GM12878 (cell line): ENCODE data around the gene SVEP1.

ENCODE experiments used
- EP300 ChIP-seq, 2 experiments: fragments of 150-350 bp in 1 of 2; IDR thresholded peaks; 2 replicates each; pipeline ENCODE4 v1.6.1; 2011 to 2012; ENCODE audit warnings: low read depth in 2 of 2, low read length in 2 of 2, borderline replicate concordance in 1 of 2, improper control_type of control experiment in 1 of 2, inconsistent platforms in 1 of 2; ENCODE audit not compliant: control insufficient read depth in 1 of 2
- TF ChIP-seq, protein P1 (sequence below), 3 experiments: IDR thresholded peaks in 2 of 3; conservative IDR thresholded peaks in 1 of 3; 2 replicates each; pipeline ENCODE4 v1.5.1; 2011; ENCODE audit warnings: low read depth in 3 of 3, low read length in 3 of 3, mild to moderate bottlenecking in 3 of 3, control low read depth in 2 of 3, moderate library complexity in 2 of 3, inconsistent platforms in 1 of 3, mixed read lengths in 1 of 3; ENCODE audit not compliant: control insufficient read depth in 2 of 3, insufficient read depth in 1 of 3; ENCODE audit errors: extremely low read depth in 1 of 3
- TF ChIP-seq, protein P2 (sequence below): fragments of 450-650 bp; IDR thresholded peaks from 2 replicates; pipeline ENCODE4 v1.6.1; 2017; ENCODE audit warnings: mild to moderate bottlenecking
- TF ChIP-seq, protein P3 (sequence below): fragments of 450-650 bp; IDR thresholded peaks from 2 replicates; pipeline ENCODE4 v1.6.1; 2014; ENCODE audit warnings: mild to moderate bottlenecking
- TF ChIP-seq, protein P4 (sequence below): IDR thresholded peaks from 2 replicates; pipeline ENCODE4 v1.6.1; 2012; ENCODE audit warnings: low read depth, low read length, improper control_type of control experiment

DNA sequence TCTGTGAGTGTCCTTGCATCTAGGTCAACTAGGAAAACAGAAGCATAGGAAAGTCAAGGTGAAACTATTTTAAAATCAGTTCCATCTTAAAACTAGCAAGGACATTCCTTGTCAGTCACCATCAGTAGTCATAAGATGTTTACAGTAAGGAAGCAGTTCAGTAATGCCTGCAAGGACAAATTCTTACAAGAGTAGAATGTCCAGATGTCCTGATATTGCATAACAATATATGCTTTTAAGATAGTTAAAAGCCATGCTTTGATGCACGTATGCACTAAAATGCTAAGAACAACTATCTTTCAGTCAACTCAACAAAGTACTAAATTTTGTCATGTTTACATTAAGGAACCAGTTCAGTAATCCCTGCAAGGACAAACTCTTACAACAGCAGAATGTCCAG, 11.3 kb upstream of the SVEP1 start:
- TF ChIP-seq, protein P1, sequence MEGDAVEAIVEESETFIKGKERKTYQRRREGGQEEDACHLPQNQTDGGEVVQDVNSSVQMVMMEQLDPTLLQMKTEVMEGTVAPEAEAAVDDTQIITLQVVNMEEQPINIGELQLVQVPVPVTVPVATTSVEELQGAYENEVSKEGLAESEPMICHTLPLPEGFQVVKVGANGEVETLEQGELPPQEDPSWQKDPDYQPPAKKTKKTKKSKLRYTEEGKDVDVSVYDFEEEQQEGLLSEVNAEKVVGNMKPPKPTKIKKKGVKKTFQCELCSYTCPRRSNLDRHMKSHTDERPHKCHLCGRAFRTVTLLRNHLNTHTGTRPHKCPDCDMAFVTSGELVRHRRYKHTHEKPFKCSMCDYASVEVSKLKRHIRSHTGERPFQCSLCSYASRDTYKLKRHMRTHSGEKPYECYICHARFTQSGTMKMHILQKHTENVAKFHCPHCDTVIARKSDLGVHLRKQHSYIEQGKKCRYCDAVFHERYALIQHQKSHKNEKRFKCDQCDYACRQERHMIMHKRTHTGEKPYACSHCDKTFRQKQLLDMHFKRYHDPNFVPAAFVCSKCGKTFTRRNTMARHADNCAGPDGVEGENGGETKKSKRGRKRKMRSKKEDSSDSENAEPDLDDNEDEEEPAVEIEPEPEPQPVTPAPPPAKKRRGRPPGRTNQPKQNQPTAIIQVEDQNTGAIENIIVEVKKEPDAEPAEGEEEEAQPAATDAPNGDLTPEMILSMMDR (IDR thresholded peaks at IDR 0.05 in 2 of 3, conservative IDR thresholded peaks at IDR 0.05 in 1 of 3; ENCODE audit: control insufficient read depth in 2 of 3, extremely low read depth in 1 of 3, insufficient read depth in 1 of 3, low read depth in 3 of 3, low read length in 3 of 3), result no peak
- TF ChIP-seq, protein P2, sequence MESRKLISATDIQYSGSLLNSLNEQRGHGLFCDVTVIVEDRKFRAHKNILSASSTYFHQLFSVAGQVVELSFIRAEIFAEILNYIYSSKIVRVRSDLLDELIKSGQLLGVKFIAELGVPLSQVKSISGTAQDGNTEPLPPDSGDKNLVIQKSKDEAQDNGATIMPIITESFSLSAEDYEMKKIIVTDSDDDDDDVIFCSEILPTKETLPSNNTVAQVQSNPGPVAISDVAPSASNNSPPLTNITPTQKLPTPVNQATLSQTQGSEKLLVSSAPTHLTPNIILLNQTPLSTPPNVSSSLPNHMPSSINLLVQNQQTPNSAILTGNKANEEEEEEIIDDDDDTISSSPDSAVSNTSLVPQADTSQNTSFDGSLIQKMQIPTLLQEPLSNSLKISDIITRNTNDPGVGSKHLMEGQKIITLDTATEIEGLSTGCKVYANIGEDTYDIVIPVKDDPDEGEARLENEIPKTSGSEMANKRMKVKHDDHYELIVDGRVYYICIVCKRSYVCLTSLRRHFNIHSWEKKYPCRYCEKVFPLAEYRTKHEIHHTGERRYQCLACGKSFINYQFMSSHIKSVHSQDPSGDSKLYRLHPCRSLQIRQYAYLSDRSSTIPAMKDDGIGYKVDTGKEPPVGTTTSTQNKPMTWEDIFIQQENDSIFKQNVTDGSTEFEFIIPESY, result no peak
- TF ChIP-seq, protein P3, sequence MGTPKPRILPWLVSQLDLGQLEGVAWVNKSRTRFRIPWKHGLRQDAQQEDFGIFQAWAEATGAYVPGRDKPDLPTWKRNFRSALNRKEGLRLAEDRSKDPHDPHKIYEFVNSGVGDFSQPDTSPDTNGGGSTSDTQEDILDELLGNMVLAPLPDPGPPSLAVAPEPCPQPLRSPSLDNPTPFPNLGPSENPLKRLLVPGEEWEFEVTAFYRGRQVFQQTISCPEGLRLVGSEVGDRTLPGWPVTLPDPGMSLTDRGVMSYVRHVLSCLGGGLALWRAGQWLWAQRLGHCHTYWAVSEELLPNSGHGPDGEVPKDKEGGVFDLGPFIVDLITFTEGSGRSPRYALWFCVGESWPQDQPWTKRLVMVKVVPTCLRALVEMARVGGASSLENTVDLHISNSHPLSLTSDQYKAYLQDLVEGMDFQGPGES, result no peak
- TF ChIP-seq, protein P4, sequence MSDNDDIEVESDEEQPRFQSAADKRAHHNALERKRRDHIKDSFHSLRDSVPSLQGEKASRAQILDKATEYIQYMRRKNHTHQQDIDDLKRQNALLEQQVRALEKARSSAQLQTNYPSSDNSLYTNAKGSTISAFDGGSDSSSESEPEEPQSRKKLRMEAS, result no peak
- TF ChIP-seq EP300 (IDR thresholded peaks at IDR 0.05; ENCODE audit: borderline replicate concordance in 1 of 2, control insufficient read depth in 1 of 2, low read depth in 2 of 2, low read length in 2 of 2), result no peak
